Uterus (tissue), 4 donors: ENCODE data around the gene FGF14. TPM values are rescaled to one million over a fixed set of nuclear protein-coding genes. Genes with fewer than 3 reads are reported as not detected.

Experiments used
- DNase-seq, 2 donors: peaks; one replicate each; pipeline ENCODE4 v3.0.0-alpha.2; 2019 to 2020
- H3K27ac ChIP-seq, 2 donors: fragments of 200-600 bp; sonication (generic); 1 replicate in 1 of 2; 2 replicates in 1 of 2; pipeline ENCODE4 v1.5.1; 2016 to 2018
- H3K27me3 ChIP-seq, 2 donors: fragments of 200-600 bp; sonication (generic); one replicate each; pipeline ENCODE4 v1.5.1; 2018 to 2019; ENCODE audit warnings: control low read depth in 1 of 2
- H3K36me3 ChIP-seq, 2 donors: fragments of 200-600 bp; sonication (generic); one replicate each; pipeline ENCODE4 v1.5.1; 2019; ENCODE audit warnings: control low read depth in 1 of 2
- H3K4me1 ChIP-seq, 2 donors: fragments of 200-600 bp; sonication (generic); one replicate each; pipeline ENCODE4 v1.5.1; 2018 to 2019; ENCODE audit warnings: control low read depth in 1 of 2
- H3K4me3 ChIP-seq, 2 donors: fragments of 200-600 bp; sonication (generic); 1 replicate in 1 of 2; 2 replicates in 1 of 2; pipeline ENCODE4 v1.5.1; 2018 to 2019; ENCODE audit warnings: mild to moderate bottlenecking in 1 of 2
- H3K9me3 ChIP-seq, 2 donors: fragments of 200-600 bp; sonication (generic); one replicate each; pipeline ENCODE4 v1.5.1; 2019; ENCODE audit warnings: control low read depth in 1 of 2
- POLR2A ChIP-seq, 2 donors: fragments of 450-650 bp; IDR thresholded peaks; one replicate each; pipeline ENCODE4 v1.6.1; 2016; ENCODE audit warnings: antibody characterized with exemption in 2 of 2, mild to moderate bottlenecking in 1 of 2, moderate library complexity in 1 of 2
- intact Hi-C: fragments of 100-400 bp; cut with DNase I; formaldehyde crosslinking; loops from one replicate; pipeline ENCODE4 v1.15.1; 2023; ENCODE audit warnings: low total_unique reads
- total RNA-seq, 4 donors: library from RNA; depleted of rRNA in 3 of 4; stranded (reverse); fragments of >200 nt in 3 of 4; gene quantifications; one replicate each; pipeline versions ENCODE4 v1.1.0 to v1.2.4, GENCODE V29; 2014 to 2023
- TF ChIP-seq, protein P1 (sequence below), 4 experiments: fragments of 200-600 bp in 2 of 4; fragments of 450-650 bp in 2 of 4; sonication (generic) in 2 of 4; IDR thresholded peaks; one replicate each; pipeline ENCODE4 v1.5.1; 2016 to 2019; ENCODE audit warnings: antibody characterized with exemption in 4 of 4, mild to moderate bottlenecking in 2 of 4, moderate library complexity in 1 of 4
- donor health status: DM: yes; HTN: yes; CAD: no.

FGF14 gene
- total RNA-seq, 4 donors from 2014 or later, result under 0.01 to 0.98 (median 0.62) TPM; not detected in 1

DNA sequence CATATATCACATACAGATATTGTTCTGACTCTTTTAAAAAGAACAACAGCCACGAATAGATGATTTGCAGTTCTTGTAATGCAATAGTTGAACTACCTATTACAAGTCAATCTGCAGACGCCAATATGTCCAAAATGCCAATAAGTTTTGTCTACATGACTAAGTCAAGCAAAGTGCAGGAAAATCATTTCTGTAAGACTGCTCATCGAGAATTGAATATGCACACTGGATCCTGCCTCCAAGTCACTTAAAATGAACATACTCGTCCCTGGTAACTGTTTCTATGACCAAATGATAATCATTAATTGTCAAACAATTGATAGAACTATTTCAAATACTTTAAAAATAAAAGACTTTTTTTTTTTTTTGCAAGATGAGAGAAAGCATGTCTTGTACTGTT is 573.7 kb downstream of the FGF14 start:
- no peak overlapping the region for H3K4me3 ChIP-seq
- no peak for TF ChIP-seq POLR2A (IDR thresholded peaks at IDR 0.05)
- TF ChIP-seq, protein P1, sequence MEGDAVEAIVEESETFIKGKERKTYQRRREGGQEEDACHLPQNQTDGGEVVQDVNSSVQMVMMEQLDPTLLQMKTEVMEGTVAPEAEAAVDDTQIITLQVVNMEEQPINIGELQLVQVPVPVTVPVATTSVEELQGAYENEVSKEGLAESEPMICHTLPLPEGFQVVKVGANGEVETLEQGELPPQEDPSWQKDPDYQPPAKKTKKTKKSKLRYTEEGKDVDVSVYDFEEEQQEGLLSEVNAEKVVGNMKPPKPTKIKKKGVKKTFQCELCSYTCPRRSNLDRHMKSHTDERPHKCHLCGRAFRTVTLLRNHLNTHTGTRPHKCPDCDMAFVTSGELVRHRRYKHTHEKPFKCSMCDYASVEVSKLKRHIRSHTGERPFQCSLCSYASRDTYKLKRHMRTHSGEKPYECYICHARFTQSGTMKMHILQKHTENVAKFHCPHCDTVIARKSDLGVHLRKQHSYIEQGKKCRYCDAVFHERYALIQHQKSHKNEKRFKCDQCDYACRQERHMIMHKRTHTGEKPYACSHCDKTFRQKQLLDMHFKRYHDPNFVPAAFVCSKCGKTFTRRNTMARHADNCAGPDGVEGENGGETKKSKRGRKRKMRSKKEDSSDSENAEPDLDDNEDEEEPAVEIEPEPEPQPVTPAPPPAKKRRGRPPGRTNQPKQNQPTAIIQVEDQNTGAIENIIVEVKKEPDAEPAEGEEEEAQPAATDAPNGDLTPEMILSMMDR (IDR thresholded peaks at IDR 0.05), result no peak
- H3K36me3 ChIP-seq, result no peaks in the 10 kb centered on the region
- H3K4me1 ChIP-seq, result no peaks in the 10 kb centered on the region
- DNase-seq, result no peak
- H3K27me3 ChIP-seq, result no peaks in the 10 kb centered on the region
- no peaks in the 10 kb centered on the region for H3K9me3 ChIP-seq
- intact Hi-C loops, result no loop called here
- no peak overlapping the region for H3K27ac ChIP-seq

DNA sequence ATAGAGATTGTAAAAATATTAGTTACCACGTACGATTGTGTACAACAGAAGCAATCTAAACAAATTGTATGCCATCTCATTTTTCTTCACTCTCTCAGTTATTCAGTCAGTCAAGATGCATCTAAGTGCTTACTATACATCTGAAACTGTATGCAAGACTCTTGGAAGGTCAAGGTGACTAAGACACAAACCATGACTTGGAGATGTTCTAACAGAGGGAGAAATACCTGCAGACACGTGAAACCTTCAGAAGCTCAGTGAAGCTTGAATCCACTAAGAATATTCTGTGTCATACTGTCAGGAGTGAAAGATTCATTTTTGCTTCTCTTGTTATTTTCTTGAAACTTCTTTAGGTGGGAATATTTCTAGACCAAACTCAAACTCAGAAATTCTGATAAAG is 584.0 kb downstream of the FGF14 start:
- no peak for DNase-seq
- Histone ChIP-seq H3K27ac (no peak overlapping the region), H3K4me1 (no peaks in the 10 kb centered on the region), H3K36me3 (no peaks in the 10 kb centered on the region), H3K4me3 (no peak overlapping the region), H3K27me3 (no peaks in the 10 kb centered on the region), H3K9me3 (no peaks in the 10 kb centered on the region)
- TF ChIP-seq, protein P1 (IDR thresholded peaks at IDR 0.05), result no peak
- TF ChIP-seq POLR2A (IDR thresholded peaks at IDR 0.05), result no peak
- intact Hi-C loops, result no loop called here

DNA sequence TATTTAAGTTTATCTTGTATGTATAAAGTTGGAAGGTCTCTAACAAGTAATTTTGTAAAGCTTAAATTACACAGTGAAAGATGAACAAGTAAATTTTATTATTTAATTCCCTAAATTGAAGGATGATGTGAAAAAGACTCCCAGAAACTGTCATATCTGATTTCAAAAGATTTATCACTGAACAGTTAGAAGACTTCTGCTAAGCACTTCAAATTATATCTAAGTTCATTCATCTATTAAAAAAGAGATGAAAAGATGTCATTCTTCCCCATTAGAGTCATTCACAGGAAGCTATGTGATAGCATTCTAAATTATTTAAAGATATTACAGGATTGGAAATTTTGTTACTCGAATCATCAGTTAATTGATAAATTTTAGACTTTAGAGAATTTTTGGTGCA is 590.0 kb downstream of the FGF14 start:
- no peaks in the 10 kb centered on the region for H3K36me3 ChIP-seq
- no peaks in the 10 kb centered on the region for H3K4me1 ChIP-seq
- DNase-seq, result no peak
- no peak overlapping the region for H3K4me3 ChIP-seq
- intact Hi-C loops, result no loop called here
- no peaks in the 10 kb centered on the region for H3K9me3 ChIP-seq
- H3K27me3 ChIP-seq, result no peaks in the 10 kb centered on the region
- TF ChIP-seq, protein P1 (IDR thresholded peaks at IDR 0.05), result no peak
- no peak for TF ChIP-seq POLR2A (IDR thresholded peaks at IDR 0.05)
- H3K27ac ChIP-seq, result no peak overlapping the region

DNA sequence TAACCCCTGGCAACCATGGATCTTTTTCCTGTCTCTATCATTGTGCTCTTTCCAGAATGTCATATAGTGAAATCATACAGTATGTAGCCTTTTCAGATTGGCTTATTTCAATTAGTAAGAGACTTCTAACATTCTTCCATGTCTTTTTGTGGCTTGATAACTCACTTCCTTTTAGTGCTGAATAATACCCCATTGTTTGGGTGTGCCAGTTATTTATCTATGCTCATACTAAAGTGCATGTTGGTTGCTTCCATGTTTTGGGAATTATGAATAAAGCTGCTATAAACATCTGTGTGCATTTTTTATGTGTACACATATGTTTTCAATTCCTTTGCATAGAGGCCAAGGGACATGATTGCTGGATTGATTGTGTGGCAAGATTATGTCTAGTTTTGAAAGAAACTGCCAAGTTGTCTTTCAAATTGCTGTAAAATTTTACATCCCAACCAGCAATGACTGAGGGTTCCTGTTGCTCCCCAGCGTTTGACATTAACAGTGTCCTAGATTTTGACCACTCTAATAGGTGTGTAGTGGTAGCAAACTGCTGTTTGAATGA is 590.5 kb downstream of the FGF14 start:
- intact Hi-C loops, result no loop called here
- no peaks in the 10 kb centered on the region for H3K27me3 ChIP-seq
- TF ChIP-seq, protein P1 (IDR thresholded peaks at IDR 0.05), result no peak
- TF ChIP-seq POLR2A (IDR thresholded peaks at IDR 0.05), result no peak

DNA sequence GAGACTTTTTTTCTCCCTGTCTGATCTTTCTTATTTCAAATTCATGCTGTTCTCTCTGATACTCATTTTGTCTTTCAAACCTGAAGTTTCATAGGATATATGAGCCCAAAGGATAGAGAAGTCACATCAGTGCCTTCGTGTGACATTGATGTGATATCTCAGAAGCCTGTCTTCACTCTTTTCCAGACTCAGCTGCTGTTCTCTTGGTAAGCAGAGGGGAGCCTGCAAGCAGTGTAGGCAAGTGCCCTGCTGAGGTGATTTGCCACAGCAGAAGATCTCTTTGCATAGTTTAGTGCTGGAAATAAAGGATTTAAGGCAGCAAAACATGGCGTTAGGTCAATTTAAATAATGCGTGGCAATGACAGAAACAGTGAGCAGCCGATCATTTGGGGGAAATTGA is 602.7 kb downstream of the FGF14 start:
- H3K4me1 ChIP-seq, result no peaks in the 10 kb centered on the region
- DNase-seq, result no peak
- no peaks in the 10 kb centered on the region for H3K9me3 ChIP-seq
- TF ChIP-seq, protein P1 (IDR thresholded peaks at IDR 0.05), result no peak
- no peak for TF ChIP-seq POLR2A (IDR thresholded peaks at IDR 0.05)
- H3K4me3 ChIP-seq, result no peak overlapping the region
- no peak overlapping the region for H3K27ac ChIP-seq
- intact Hi-C loops, result no loop called here
- H3K27me3 ChIP-seq, result no peaks in the 10 kb centered on the region
- H3K36me3 ChIP-seq, result no peaks in the 10 kb centered on the region

More for the DNA sequence above, 590.5 kb downstream of the FGF14 start:
- no peak overlapping the region for H3K4me3 ChIP-seq
- H3K4me1 ChIP-seq, result no peaks in the 10 kb centered on the region
- no peaks in the 10 kb centered on the region for H3K9me3 ChIP-seq
- no peak for DNase-seq
- no peaks in the 10 kb centered on the region for H3K36me3 ChIP-seq
- H3K27ac ChIP-seq, result no peak overlapping the region
